NCI-H2081 treated with DMSO at 0.1 percent for 48 hours (cell line): ENCODE measurements around the gene LHFPL3.
"Not testable (repeated sequence)": the region's sequence is repeated elsewhere in the genome, so short reads cannot be mapped to it uniquely, and the experiment has no call there.

Source experiments
- DNase-seq: peaks from one replicate; lab custom pipeline; 2025; lab: John Stamatoyannopoulos, UW

Gene LHFPL3

DNA sequence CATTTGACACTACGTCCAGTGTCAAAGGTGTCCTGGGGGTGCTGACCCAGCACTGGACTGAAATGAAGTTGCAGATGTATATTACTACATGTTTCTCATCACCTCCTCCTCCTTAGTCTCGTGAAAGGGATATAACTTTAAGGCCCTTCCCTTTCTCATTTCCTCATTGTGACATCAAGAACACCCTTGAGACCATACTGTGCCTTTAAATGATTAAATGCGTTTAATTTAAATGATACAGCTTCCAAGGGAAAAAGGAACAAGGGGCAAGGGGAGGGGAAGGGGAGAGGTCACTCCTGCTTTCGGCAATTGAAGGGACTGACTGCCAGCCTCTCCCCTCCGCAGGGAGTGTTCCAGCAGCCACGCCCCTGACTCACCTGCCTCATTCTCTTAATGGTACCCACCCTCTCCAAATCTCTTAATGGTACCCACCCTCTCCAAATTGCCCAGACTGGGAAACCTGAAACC lies 605.2 kb downstream of the LHFPL3 start:
- no peak for DNase-seq

DNA sequence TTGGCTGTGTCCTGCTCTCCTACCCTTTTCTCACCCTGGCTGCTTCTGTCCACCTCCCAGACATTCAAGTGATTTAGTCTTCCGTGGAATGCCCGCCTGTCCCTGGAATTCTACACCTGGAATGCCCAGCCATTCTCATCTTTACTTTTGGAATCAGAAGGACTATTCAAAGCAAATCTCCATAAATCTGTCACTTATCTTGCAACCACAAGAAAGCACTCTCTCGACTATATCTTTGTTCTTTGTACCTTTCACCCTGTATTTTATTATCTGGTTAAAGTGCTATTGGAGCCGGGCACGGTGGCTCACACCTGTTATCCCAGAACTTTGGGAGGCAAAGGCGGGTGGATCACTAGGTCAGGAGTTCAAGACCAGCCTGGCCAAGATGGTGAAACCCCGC lies 606.3 kb downstream of the LHFPL3 start:
- no peak for DNase-seq

DNA sequence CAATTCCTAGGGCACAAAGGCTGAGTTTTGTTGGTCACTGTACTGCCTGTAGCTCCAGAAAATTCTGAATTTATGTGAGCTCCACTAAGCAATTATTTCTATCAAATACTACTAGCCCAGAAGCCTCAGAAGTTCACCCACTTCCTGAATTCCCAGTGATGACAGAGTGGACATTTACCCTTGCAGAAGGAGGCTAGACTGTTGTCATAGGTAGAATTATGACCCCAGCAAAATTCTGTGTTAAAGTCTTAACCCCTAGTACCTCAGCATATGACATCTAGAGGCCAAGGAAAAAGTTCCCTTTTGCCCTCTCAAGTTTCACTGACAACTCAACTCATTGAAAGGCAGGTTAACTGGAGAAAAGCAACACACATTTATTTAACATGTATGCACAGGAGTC lies 606.9 kb downstream of the LHFPL3 start:
- no peak for DNase-seq

DNA sequence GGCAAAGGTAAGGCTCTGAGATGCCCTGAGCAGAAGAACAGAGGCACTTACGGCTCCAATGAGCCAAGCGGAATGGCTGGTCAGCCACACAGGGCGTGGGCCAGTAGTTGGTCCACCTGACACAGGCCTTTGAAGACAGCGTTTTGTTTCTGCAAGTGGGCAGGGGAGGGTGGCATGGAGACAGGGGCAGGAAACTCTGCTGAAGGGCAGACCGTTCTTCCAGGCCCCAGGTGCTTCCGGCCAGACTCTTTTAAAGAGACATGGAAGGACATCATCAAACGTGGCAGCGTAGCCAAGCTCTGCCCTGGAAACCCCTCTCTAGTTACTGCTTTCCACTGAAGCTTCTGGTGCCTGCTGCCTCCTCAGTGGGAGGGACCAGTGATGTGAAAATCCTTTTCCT lies 608.1 kb downstream of the LHFPL3 start:
- no peak for DNase-seq

DNA sequence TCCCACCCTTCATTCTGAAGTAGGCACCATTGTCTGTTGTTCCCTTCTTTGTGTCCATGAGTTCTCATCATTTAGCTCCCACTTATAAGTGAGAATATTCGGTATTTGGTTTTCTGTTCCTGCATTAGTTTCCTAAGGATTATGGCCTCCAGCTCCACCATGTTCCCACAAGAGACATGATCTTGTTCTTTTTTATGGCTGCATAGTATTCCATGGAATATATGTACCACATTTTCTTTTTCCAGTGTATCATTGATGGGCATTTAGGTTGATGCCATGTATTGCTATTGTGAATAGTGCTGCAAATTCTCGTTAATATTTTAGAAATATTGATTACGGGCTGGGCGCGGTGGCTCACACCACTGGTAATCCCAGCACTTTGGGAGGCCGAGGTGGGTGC lies 609.1 kb downstream of the LHFPL3 start:
- DNase-seq, result not testable (repeated sequence)

DNA sequence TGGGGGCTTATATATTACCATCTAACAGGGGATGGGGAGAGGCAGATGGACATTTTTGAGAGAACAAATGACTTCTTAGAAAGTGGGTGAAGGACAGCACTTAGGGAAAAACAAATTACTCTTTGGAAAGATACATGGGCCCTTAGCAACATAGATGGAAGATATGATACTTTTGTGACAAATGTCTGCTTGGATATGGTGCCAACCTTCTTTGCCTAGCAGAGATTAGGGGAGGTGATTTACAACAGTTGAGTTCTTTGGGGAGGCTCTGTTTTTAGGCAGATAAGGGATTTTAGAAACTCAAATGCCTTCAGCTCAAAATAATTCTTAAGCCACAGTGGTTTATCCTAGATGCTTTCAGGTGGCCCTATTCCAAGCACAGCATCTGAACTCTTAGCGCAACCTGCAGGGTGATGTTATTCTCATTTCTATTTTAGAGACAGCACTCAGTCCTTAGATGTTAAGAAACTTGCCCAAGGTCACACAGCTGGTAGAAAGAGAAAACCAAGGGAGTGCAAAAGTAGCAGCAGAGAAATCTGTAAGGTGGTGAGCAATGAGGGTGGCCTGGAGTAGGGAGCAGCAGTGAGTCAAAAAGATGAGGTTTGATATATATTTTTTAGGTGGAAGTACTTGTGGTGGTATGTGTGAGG lies 610.5 kb downstream of the LHFPL3 start:
- no peak for DNase-seq

DNA sequence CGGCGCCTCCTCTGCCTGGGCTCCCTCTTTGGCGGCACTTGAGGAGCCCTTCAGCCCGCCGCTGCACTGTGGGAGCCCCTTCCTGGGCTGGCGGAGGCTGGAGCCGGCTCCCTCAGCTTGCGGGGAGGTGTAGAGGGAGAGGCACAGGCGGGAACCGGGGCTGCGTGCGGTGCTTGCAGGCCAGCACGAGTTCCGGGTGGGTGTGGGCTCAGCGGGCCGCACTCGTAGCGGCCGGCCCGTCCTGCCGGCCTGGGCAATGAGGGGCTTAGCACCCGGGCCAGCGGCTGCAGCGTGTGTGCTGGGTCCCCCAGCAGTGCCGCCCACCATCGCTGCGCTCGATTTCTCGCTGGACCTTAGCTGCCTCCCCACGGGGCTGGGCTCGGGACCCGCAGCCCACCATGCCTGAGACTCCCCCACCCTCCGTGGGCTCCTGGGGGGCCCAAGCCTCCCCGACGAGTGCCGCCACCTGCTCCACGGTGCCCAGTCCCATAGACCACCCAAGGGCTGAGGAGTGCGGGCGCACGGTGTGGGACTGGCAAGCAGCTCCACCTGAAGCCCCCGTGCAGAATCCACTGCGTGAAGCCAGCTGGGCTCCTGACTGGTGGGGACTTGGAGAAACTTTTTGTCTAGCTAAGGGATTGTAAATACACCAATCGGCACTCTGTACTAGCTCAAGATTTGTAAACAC lies 611.8 kb downstream of the LHFPL3 start:
- DNase-seq, result no peak

DNA sequence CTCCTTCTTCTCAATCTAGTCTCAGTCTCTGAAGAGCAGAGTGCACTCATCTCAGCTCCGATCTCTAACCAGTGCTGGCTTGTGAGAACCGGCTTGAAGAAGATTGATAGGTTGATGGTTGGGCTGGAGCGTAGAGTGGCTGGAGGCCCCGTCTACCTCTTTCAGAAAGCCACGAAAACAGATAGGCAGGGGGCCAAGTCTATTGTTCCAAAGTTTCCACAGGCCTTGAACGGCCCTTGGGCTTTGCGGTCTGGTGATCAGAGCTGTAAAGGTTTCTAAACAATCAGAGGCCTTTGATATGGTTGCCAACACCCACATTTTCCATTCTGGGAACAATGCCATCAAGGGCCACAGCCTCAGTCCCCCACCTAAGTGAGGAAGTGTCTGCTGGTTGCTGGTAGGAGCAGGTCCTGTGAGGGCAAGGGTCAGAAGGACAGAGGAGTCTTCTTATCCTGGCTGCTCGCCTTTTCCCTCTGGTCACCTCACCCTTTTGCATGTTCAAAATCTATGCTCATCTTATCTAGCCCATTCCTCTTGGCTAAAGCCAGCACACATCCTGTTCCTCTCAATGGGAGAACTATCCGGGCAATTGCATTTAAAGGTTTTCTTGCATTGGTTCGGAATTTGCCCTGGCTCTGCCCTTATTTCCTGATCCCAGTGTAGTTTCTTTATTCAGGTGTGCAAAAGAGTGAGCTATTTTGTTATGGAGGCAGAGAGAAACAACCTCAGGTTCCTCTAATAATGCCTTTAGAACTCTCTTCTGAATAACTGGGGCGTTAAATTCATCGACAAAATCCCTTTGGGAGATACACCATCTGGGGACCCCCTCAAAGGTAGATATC lies 615.3 kb downstream of the LHFPL3 start:
- DNase-seq, result no peak

DNA sequence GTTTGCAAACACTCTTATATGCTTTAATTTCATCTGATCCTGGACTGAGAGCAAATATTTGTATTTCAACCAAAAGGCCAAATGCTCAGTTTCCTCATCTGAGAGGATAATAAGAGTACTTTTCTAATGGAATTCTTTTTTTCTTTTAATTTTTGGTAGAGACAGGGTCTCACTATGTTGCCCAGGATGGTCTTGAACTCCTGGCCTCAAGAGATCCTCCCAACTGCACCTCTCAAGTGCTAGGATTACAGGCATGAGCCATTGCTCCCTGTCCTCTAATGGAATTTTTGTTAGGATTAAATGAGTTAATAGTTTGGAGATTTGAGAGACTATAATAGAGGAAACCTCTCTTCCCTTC lies 617.2 kb downstream of the LHFPL3 start:
- no peak for DNase-seq

DNA sequence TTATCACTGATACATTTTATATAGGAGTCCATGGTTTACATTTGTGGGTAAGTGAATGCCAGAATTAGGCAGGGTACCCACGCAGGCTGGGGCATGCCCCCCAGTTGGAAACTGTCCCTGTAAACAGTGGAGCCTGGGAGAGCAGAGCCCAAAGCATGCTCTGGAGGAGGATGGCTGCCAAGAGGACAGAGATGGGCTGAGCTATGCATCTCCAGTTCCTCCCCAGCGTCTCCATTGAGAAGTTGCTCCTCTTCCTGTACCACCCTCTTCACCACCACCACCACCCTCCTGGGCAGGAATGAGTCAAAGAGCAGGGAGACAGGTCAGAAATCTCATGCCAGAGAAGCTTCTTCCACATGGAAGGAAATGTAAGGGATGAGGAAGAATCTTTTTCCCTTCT lies 617.9 kb downstream of the LHFPL3 start:
- DNase-seq, result no peak

DNA sequence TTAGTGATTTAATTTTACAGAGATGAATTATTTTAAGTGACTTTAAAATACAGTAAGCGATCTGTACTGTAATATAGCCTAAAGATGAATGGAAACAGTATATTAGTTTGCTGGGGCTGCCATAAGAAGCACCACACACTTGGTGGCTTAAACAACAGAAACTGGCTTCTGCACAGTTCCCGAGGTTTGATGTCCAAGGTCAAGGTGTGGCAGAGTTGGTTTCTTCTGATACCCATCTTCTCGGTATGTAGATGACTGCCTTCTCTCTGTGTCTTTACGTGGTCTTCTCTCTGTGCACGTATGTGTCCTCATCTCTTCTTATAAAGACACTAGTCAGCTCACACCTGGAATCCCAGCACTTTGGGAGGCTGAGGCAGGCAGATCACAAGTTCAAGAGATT lies 621.6 kb downstream of the LHFPL3 start:
- no peak for DNase-seq

DNA sequence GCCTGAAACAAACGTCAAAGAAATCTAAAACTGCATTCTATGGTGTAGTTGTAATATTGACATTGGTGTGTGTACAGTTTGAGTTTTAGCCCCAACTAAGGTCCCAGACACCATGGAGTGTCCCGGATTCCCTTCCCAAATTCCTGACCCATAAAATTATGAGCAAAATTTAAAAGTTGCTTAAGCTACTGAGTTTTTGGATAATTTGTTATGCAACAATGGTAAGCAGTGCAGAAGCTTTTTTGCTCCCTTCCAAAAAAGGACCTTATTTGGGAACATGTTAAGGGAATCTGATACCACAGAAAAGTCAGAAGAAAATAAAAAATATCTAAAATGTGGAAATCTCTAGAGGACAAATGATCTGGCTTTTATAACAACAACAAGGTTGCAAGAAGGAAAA lies 622.4 kb downstream of the LHFPL3 start:
- no peak for DNase-seq

DNA sequence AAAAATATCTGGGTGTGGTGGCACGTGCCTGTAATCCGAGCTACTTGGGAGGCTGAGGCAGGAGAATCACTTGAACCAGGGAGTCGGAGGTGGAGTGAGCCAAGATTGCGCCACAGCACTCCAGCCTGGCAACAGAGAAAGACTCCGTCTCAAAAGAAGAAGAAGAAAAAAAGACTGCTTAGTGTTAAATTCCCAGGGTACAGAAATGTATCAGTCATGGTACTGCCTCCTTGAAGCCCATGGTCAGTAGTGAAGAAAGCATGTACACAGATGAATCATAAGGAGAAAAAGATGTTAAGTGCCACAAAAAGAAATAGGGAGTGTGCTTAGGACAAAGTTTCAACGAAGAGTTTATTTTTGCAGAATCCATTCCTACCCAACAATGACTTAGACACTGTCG lies 623.1 kb downstream of the LHFPL3 start:
- no peak for DNase-seq

DNA sequence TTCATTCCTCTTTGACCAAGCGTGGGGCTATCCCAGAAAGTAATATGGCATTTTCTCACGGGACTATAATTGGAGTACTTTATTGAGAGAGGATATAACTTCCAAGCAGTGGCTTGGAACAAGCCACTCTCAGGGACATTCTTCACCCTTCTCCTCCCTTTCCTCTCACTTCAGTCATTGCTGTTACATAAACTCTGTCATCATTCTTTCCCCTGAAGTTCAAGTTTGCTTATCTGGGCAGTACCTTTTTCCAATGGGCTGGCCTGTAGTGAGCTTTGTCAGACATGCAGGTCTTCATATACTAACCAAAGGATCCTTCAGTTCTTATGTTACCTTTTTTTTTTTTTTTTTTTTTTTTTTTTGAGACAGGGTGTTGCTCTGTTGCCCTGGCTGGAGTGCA lies 626.9 kb downstream of the LHFPL3 start:
- no peak for DNase-seq
